ENCODE data around the gene RELT.

- TF ChIP-seq ZNF180 (CRISPR knock-in tag; IDR thresholded peaks at IDR 0.05; ENCODE audit: borderline replicate concordance, low read depth) (no peak), CTCF (CRISPR knock-in tag; IDR thresholded peaks at IDR 0.05) (no peak)
Observed at GRCh38 chr11:73384125-73384441, 7.9 kb downstream of the RELT start.
